HEK293 (cell line): Measurements from ENCODE around the gene MVK.

Experiments
- CTCF ChIA-PET: fragments of 350-600 bp; formaldehyde crosslinking; extraction: SDS; loops from one replicate; lab custom pipeline; 2021; ENCODE audit warnings: antibody characterized with exemption; lab: Yijun Ruan, JAX
- POLR2A ChIA-PET: fragments of 300-600 bp; formaldehyde crosslinking; extraction: SDS; loops from one replicate; lab custom pipeline; 2020; ENCODE audit warnings: antibody characterized with exemption, inconsistent platforms; lab: Yijun Ruan, JAX
- H3K27ac ChIP-seq: fragments of 200-500 bp; sonication (Bioruptor generic); 2 replicates; pipeline ENCODE4 v1.5.1; 2014; ENCODE audit warnings: low read depth, low read length, control low read depth, inconsistent platforms; ENCODE audit errors: extremely low read depth
- H3K36me3 ChIP-seq, 2 experiments: fragments of 200-500 bp in 1 of 2; sonication (Bioruptor generic) in 1 of 2; 1 replicate in 1 of 2; 2 replicates in 1 of 2; pipeline ENCODE4 v1.5.1; 2014 to 2017; ENCODE audit warnings: inconsistent platforms in 2 of 2, low read length in 2 of 2; ENCODE audit not compliant: control insufficient read depth in 2 of 2, insufficient read depth in 1 of 2
- H3K4me1 ChIP-seq: fragments of 200-500 bp; sonication (Bioruptor generic); 2 replicates; pipeline ENCODE4 v1.5.1; 2014; ENCODE audit warnings: mild to moderate bottlenecking, low read length, inconsistent platforms; ENCODE audit not compliant: control insufficient read depth, insufficient read depth
- H3K4me3 ChIP-seq: 2 replicates; pipeline ENCODE4 v1.5.1; 2011; ENCODE audit warnings: low read depth, mild to moderate bottlenecking, control low read depth, low read length, moderate library complexity
- H3K9me3 ChIP-seq: fragments of 200-500 bp; sonication (Bioruptor generic); 2 replicates; pipeline ENCODE4 v1.5.1; 2014; ENCODE audit warnings: low read depth, low read length, inconsistent platforms; ENCODE audit not compliant: control insufficient read depth, insufficient read depth
- GLIS1 ChIP-seq: fragments of 450-650 bp; formaldehyde crosslinking; IDR thresholded peaks from 2 replicates; pipeline ENCODE4 v1.5.1; 2016; ENCODE audit warnings: missing biosample characterization, missing genetic modification characterization
- HOXA7 ChIP-seq: sonication (generic); formaldehyde crosslinking; IDR thresholded peaks from 2 replicates; pipeline ENCODE4 v1.8.1; 2022; ENCODE audit warnings: missing genetic modification reagents, borderline replicate concordance
- KLF16 ChIP-seq: fragments of 450-650 bp; formaldehyde crosslinking; IDR thresholded peaks from 2 replicates; pipeline ENCODE4 v1.5.1; 2017; ENCODE audit warnings: missing biosample characterization, missing genetic modification characterization
- PRDM10 ChIP-seq: fragments of 450-650 bp; formaldehyde crosslinking; IDR thresholded peaks from 2 replicates; pipeline ENCODE4 v1.5.1; 2016; ENCODE audit warnings: missing biosample characterization, missing genetic modification characterization
- ZBTB1 ChIP-seq: fragments of 450-650 bp; formaldehyde crosslinking; IDR thresholded peaks from 2 replicates; pipeline ENCODE4 v1.5.1; 2016; ENCODE audit warnings: missing biosample characterization, missing genetic modification characterization
- ZBTB11 ChIP-seq: fragments of 450-650 bp; formaldehyde crosslinking; conservative IDR thresholded peaks from 2 replicates; pipeline ENCODE4 v1.5.1; 2016; ENCODE audit warnings: low read depth, missing biosample characterization, missing genetic modification characterization
- ZNF19 ChIP-seq: fragments of 450-650 bp; formaldehyde crosslinking; IDR thresholded peaks from 2 replicates; pipeline ENCODE4; 2016; ENCODE audit warnings: missing biosample characterization, missing genetic modification characterization, low read depth
- ZNF23 ChIP-seq: fragments of 450-650 bp; formaldehyde crosslinking; IDR thresholded peaks from 2 replicates; pipeline ENCODE4 v1.5.1; 2016; ENCODE audit warnings: missing biosample characterization, missing genetic modification characterization, borderline replicate concordance
- ZNF274 ChIP-seq, 2 experiments: fragments of 200-500 bp in 1 of 2; fragments of 450-650 bp in 1 of 2; sonication (Bioruptor generic) in 1 of 2; formaldehyde crosslinking in 1 of 2; IDR thresholded peaks; 2 replicates each; pipeline versions ENCODE4 v1.5.1 to v1.6.1; 2014 to 2016; ENCODE audit warnings: borderline replicate concordance in 1 of 2, inconsistent platforms in 1 of 2, low read length in 1 of 2, missing biosample characterization in 1 of 2, missing genetic modification characterization in 1 of 2
- ZNF529 ChIP-seq: fragments of 450-650 bp; formaldehyde crosslinking; IDR thresholded peaks from 2 replicates; pipeline ENCODE4 v1.5.1; 2017; ENCODE audit warnings: missing genetic modification characterization, missing biosample characterization; ENCODE audit not compliant: insufficient replicate concordance
- ZNF664 ChIP-seq: fragments of 450-650 bp; formaldehyde crosslinking; IDR thresholded peaks from 2 replicates; pipeline ENCODE4 v1.5.1; 2016; ENCODE audit warnings: missing biosample characterization, missing genetic modification characterization
- ZNF701 ChIP-seq: fragments of 450-650 bp; formaldehyde crosslinking; IDR thresholded peaks from 2 replicates; pipeline ENCODE4 v1.5.1; 2016; ENCODE audit warnings: missing biosample characterization, missing genetic modification characterization
- ZSCAN16 ChIP-seq: fragments of 450-650 bp; formaldehyde crosslinking; IDR thresholded peaks from 2 replicates; pipeline ENCODE4 v1.5.1; 2016; ENCODE audit warnings: missing biosample characterization, missing genetic modification characterization
- ZXDB ChIP-seq: fragments of 450-650 bp; formaldehyde crosslinking; IDR thresholded peaks from 2 replicates; pipeline ENCODE4 v1.5.1; 2016; ENCODE audit warnings: missing biosample characterization, missing genetic modification characterization
- TF ChIP-seq, protein P1 (sequence below): fragments of 450-650 bp; formaldehyde crosslinking; IDR thresholded peaks from 2 replicates; pipeline ENCODE4 v1.5.1; 2016; ENCODE audit warnings: missing biosample characterization, missing genetic modification characterization
- TF ChIP-seq, protein P2 (sequence below): fragments of 450-650 bp; formaldehyde crosslinking; IDR thresholded peaks from 2 replicates; pipeline ENCODE4 v1.5.1; 2016; ENCODE audit warnings: missing biosample characterization, missing genetic modification characterization
- TF ChIP-seq, protein P3 (sequence below): fragments of 450-650 bp; formaldehyde crosslinking; IDR thresholded peaks from 2 replicates; pipeline ENCODE4 v1.5.1; 2016; ENCODE audit warnings: missing biosample characterization, missing genetic modification characterization

Gene MVK

GRCh38 chr12:109592195-109592904, 18.8 kb downstream of the MVK start (continued):
- TF ChIP-seq ZNF529 (tag by site-specific recombination) (no peak), GLIS1 (no peak), ZNF274 (IDR thresholded peaks at IDR 0.05; ENCODE audit: low read length) (no peak), ZNF274 (tag by site-specific recombination; IDR thresholded peaks at IDR 0.05; ENCODE audit: borderline replicate concordance) (no peak), ZBTB11 (tag by site-specific recombination) (no peak), ZNF701 (tag by site-specific recombination) (no peak), HOXA7 (CRISPR knock-in tag) (no peak)

DNA sequence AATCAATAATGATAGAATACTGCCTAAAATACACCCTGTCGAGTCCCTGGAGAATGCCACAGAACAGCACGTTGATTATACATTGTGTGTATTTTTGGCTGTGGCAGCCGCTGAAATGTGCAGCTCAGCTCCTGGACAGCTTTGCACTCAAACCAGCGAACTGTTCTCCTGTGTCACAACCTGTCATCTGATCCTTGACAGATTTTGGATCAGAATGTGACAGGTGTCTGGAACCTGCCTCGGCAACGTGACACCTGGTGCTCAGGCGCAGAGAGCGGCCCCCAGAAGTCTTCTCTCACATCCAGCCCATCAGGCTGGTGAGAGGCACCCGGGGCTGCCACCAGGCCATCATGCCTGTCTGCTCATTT, 19.3 kb downstream of the MVK start:
- CTCF ChIA-PET, result interaction anchor here (0.6 to 1.4 kb wide), 4 partner anchors 9 to 183 kb away, joined by 3 read pairs; no protein-coding TSS in a partner anchor
- Histone ChIP-seq H3K9me3 (no peaks in the 10 kb centered on the region), H3K4me3 (no peak overlapping the region), H3K4me1 (no peaks in the 10 kb centered on the region), H3K27ac (no peak overlapping the region), H3K36me3 (peaks cover 0 to 10% of the 10 kb centered on the region in 2 experiments; a peak in 2 of 3 replicates)
- POLR2A ChIA-PET, result no interaction called here
- TF ChIP-seq KLF16 (tag by site-specific recombination), result no peak
- TF ChIP-seq, protein P1, sequence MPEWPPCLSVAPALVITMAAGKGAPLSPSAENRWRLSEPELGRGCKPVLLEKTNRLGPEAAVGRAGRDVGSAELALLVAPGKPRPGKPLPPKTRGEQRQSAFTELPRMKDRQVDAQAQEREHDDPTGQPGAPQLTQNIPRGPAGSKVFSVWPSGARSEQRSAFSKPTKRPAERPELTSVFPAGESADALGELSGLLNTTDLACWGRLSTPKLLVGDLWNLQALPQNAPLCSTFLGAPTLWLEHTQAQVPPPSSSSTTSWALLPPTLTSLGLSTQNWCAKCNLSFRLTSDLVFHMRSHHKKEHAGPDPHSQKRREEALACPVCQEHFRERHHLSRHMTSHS (tag by site-specific recombination), result no peak
- no peak for TF ChIP-seq ZBTB1 (tag by site-specific recombination)
- no peak for TF ChIP-seq ZXDB (tag by site-specific recombination)
- TF ChIP-seq ZNF23 (tag by site-specific recombination), result no peak
- TF ChIP-seq ZNF19 (tag by site-specific recombination), result no peak
- TF ChIP-seq, protein P2, sequence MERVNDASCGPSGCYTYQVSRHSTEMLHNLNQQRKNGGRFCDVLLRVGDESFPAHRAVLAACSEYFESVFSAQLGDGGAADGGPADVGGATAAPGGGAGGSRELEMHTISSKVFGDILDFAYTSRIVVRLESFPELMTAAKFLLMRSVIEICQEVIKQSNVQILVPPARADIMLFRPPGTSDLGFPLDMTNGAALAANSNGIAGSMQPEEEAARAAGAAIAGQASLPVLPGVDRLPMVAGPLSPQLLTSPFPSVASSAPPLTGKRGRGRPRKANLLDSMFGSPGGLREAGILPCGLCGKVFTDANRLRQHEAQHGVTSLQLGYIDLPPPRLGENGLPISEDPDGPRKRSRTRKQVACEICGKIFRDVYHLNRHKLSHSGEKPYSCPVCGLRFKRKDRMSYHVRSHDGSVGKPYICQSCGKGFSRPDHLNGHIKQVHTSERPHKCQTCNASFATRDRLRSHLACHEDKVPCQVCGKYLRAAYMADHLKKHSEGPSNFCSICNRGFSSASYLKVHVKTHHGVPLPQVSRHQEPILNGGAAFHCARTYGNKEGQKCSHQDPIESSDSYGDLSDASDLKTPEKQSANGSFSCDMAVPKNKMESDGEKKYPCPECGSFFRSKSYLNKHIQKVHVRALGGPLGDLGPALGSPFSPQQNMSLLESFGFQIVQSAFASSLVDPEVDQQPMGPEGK, result no peak
- no peak for TF ChIP-seq ZSCAN16
- TF ChIP-seq ZNF664 (tag by site-specific recombination), result no peak
- TF ChIP-seq, protein P3, sequence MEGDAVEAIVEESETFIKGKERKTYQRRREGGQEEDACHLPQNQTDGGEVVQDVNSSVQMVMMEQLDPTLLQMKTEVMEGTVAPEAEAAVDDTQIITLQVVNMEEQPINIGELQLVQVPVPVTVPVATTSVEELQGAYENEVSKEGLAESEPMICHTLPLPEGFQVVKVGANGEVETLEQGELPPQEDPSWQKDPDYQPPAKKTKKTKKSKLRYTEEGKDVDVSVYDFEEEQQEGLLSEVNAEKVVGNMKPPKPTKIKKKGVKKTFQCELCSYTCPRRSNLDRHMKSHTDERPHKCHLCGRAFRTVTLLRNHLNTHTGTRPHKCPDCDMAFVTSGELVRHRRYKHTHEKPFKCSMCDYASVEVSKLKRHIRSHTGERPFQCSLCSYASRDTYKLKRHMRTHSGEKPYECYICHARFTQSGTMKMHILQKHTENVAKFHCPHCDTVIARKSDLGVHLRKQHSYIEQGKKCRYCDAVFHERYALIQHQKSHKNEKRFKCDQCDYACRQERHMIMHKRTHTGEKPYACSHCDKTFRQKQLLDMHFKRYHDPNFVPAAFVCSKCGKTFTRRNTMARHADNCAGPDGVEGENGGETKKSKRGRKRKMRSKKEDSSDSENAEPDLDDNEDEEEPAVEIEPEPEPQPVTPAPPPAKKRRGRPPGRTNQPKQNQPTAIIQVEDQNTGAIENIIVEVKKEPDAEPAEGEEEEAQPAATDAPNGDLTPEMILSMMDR (tag by site-specific recombination), result no peak
- no peak for TF ChIP-seq PRDM10
